Mucosa of stomach (tissue), 1 donor: Measurements from ENCODE around the gene C19orf85.
"Not testable (repeated sequence)": the region's sequence is repeated elsewhere in the genome, so short reads cannot be mapped to it uniquely, and the experiment has no call there.

Experiments used
- H3K27me3 ChIP-seq: one replicate; pipeline ENCODE4 v1.7.0; 2013; ENCODE audit warnings: mild to moderate bottlenecking, low read length; ENCODE audit not compliant: control insufficient read depth, insufficient read depth
- H3K36me3 ChIP-seq: one replicate; pipeline ENCODE4 v1.7.0; 2013; ENCODE audit warnings: low read length; ENCODE audit not compliant: control insufficient read depth, insufficient read depth
- H3K4me1 ChIP-seq: one replicate; pipeline ENCODE4 v1.7.0; 2013; ENCODE audit warnings: mild to moderate bottlenecking, low read length; ENCODE audit not compliant: control insufficient read depth, insufficient read depth
- H3K4me3 ChIP-seq: one replicate; pipeline ENCODE4 v1.7.0; 2013; ENCODE audit warnings: low read length
- H3K9ac ChIP-seq: one replicate; pipeline ENCODE4 v1.7.0; 2013; ENCODE audit warnings: mild to moderate bottlenecking, low read length, moderate library complexity
- H3K9me3 ChIP-seq: one replicate; pipeline ENCODE4 v1.7.0; 2013; ENCODE audit warnings: mild to moderate bottlenecking, low read length, moderate library complexity; ENCODE audit not compliant: control insufficient read depth
- donor health status: Pancreatic carcinoma.

C19orf85 gene

DNA sequence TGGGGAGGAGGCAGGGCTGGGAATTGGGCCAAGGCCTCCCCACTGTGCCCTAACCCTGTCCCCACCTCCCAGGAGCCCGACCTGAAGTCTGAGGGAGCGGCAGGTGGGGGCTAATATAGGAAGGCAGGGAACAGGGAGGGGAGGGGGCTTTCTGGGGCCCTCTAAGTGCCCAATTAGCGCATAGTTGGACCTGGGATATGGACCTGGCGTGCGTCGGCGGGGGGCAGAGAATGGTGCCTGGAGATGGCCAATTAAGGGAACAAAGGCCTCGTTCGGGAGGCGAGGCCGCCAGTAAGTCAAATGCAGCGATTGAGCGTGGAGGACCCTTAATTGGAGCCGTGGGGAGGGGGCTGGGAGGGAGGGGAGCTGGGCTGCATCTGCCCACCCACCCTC is at the start of gene C19orf85:
Gene C19orf85 (minus strand): TSS at position 90 of the 393 bp plus-strand sequence. CDS start 197 bp downstream, outside the sequence.
- no peaks in the 10 kb centered on the region for H3K36me3 ChIP-seq
- no peaks in the 10 kb centered on the region for H3K9me3 ChIP-seq
- peaks cover 32% of the 10 kb centered on the region for H3K4me1 ChIP-seq
- H3K9ac ChIP-seq, result no peak within 1 kb of the TSS
- H3K27me3 ChIP-seq, result peaks cover 4% of the 10 kb centered on the region
- H3K4me3 ChIP-seq, result no peak within 1 kb of the TSS

DNA sequence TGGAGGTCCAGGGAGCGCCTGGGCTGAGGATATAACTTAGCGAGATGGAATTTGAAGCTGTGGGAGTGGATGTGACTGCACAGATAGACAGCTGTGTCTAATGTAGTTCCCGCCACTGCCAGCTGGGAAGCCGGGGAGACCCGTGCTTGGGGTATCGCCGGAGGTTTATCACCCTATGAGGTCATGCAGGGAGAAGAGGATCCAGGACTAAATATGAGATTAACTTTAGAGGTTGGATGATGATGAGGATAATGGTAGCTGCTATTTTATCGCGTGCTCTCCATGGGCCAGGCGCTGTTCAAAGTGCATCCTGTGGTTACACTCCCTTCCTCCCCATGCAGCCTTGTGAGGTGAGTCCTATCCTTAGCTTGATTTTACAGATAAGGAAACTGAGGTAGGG is 43.6 kb upstream of the C19orf85 start:
- Histone ChIP-seq H3K4me3 (no peak overlapping the region), H3K9ac (no peak overlapping the region), H3K27me3 (peaks cover 4% of the 10 kb centered on the region)

DNA sequence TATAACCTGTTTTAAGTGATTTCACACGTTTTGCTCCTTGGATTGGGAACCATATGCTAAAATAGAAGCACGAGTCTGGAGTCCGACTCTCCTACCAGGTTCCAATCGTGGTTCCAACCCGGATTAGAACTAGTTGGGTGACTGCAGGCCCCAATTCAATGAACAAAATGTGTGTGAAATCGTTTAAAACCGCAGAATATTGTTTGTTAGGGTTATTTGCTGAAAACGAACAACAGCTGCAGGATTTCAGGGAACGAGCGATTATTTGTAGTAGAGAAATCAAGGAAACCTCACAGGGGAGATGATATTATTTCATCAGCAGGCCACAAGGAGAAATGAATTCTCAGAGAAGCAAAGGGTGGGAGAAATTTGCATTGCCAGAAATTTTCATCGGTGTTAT is 40.4 kb upstream of the C19orf85 start:
- H3K4me1 ChIP-seq, result peaks cover 3% of the 10 kb centered on the region
- H3K9ac ChIP-seq, result no peak overlapping the region
- no peak overlapping the region for H3K4me3 ChIP-seq
- peaks cover 4% of the 10 kb centered on the region for H3K27me3 ChIP-seq
- no peaks in the 10 kb centered on the region for H3K36me3 ChIP-seq
- H3K9me3 ChIP-seq, result no peaks in the 10 kb centered on the region

More for the DNA sequence above, 43.6 kb upstream of the C19orf85 start:
- no peaks in the 10 kb centered on the region for H3K9me3 ChIP-seq
- H3K4me1 ChIP-seq, result peaks cover 3% of the 10 kb centered on the region
- H3K36me3 ChIP-seq, result no peaks in the 10 kb centered on the region

DNA sequence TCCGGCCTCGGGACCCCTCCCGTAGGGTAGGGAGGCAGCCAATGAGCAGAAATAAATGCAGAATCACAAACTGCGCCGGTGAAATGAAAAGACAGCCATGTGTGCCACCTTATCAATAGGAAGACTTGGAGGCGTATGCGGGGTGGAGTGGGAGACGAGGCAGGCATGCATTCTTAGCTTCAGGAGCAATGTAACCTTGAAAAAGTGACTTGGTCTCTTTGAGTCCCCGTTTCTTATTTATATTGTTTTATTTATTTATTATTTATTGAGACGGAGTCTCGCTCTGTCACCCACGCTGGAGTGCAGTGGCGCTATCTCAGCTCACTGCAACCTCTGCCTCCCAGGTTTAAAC is 39.7 kb upstream of the C19orf85 start:
- peaks cover 4% of the 10 kb centered on the region for H3K27me3 ChIP-seq
- no peak overlapping the region for H3K9ac ChIP-seq
- H3K4me1 ChIP-seq, result peaks cover 3% of the 10 kb centered on the region
- H3K4me3 ChIP-seq, result no peak overlapping the region
- H3K36me3 ChIP-seq, result no peaks in the 10 kb centered on the region
- no peaks in the 10 kb centered on the region for H3K9me3 ChIP-seq

DNA sequence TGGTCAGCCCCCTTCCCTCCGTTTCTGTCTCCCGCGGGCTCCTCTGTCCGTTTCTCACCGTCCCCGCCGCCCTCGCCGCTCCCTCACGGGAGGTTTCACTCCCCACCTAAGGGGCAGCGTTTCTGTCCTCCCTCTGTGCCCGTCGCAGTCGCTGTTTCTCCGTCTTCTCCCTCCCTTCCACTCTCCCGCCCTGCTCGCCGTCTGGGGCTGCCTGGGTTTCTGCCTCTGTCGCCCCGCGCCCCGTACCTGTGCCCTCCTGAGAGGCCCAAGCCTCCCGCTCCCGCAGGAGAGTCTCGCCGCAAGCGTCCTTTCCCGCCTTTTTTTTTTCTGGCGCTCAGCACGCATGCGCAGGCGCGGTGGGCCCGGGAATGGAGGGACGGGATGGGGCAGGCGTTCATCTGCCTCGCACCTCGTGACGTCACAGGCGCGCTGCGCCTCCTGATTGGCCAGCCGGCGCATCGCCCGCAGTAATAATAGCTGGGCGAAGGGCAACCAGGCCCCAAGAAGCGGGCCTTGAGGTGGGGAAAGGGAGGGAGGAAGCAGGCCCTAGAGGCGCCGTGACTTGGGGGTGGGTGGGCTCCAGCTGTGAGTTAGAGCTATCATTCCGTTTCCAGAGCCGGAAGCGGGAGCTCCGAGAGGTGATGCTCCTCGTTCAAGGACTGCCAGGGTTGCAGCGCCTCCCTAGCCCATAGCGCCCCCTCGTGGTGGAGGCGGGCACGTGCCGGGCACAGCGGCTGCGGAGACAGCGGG is 39.1 kb upstream of the C19orf85 start:
- Histone ChIP-seq H3K4me3 (no peak overlapping the region), H3K9ac (no peak overlapping the region), H3K4me1 (peaks cover 3% of the 10 kb centered on the region), H3K36me3 (no peaks in the 10 kb centered on the region), H3K27me3 (peaks cover 4% of the 10 kb centered on the region), H3K9me3 (no peaks in the 10 kb centered on the region)

DNA sequence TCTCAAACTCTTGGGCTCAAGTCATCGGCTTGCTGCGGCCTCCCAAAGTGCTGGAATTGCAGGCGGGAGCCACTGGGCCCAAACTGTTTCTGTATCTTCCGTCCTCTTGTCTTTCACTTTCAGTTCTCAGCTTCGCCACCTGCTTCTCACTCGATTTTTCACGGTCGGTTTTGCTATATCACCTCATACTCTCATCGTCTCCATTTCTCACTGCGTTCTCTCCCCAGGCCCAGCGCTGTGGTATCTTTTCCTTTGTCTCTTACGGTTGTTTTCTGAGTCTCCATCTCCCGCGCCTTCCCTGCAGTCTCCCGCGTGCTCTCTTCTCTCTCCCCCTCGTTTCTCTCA is 38.6 kb upstream of the C19orf85 start:
- no peak overlapping the region for H3K4me3 ChIP-seq
- H3K9ac ChIP-seq, result no peak overlapping the region
- H3K4me1 ChIP-seq, result peaks cover 3% of the 10 kb centered on the region

DNA sequence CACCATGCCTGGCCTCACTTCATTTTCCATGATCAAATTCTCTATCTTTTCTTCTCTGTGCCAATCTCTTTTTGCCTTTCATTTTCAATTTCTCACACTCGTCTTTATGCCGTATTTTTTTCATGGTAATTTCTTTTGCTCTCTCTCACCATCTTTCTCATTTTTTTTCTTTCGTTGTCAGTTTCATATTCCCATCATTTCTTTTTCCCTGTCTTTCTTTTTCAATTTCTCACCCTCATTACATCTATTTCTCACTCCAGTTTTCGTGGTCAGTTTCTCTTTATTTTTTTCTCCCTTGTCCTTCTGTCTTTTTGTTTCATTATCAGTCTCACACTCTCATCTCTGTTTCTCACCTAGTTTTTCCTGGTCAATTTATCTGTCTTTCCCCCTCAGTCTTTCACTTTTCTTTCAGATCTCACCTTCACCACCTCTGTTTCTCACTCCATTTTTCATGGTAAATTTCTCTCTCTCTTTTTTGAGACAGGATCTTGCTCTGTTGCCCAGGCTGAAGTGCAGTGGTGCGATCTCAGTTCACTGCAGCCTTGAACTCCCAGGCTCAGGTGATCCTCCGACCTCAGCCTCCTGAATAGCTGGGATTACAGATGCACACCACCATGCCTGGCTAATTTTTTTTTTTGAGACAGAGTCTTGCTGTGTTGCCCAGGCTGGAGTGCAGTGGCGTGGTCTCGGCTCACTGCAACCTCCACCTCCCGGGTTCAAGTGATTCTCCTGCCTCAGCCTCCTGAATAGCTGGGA is 37.8 kb upstream of the C19orf85 start:
- H3K9me3 ChIP-seq, result no peaks in the 10 kb centered on the region
- no peak overlapping the region for H3K4me3 ChIP-seq
- H3K4me1 ChIP-seq, result peaks cover 3% of the 10 kb centered on the region
- no peaks in the 10 kb centered on the region for H3K27me3 ChIP-seq
- no peak overlapping the region for H3K9ac ChIP-seq
- H3K36me3 ChIP-seq, result no peaks in the 10 kb centered on the region

More for the DNA sequence above, 38.6 kb upstream of the C19orf85 start:
- Histone ChIP-seq H3K36me3 (no peaks in the 10 kb centered on the region), H3K27me3 (peaks cover 3% of the 10 kb centered on the region), H3K9me3 (no peaks in the 10 kb centered on the region)

DNA sequence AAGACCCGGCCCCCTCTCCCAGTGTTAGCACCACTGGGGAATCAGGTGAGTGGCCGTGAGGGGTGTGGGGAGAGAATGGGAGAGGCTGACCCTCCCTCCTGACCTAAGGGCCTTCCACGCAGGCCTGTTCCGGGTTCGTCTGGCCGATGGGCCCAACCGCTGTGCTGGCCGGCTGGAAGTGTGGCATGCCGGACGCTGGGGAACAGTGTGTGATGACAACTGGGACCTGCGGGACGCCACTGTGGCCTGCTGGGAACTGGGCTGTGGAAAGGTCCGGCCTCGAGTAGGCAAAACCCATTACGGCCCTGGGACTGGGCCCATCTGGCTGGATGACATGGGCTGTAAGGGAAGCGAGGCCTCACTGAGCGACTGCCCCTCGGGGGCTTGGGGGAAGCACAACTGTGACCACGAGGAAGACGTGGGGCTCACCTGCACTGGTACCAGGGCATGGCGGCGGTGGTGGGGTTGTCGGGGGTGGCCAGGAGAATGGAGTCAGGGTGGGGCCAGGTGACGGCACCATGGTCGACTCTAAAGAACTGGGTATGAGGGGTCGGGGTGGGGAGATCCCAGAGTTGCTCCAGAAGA is 35.9 kb upstream of the C19orf85 start:
- Histone ChIP-seq H3K4me1 (peaks cover 3% of the 10 kb centered on the region), H3K9ac (no peak overlapping the region), H3K27me3 (no peaks in the 10 kb centered on the region), H3K9me3 (no peaks in the 10 kb centered on the region), H3K4me3 (no peak overlapping the region), H3K36me3 (no peaks in the 10 kb centered on the region)

DNA sequence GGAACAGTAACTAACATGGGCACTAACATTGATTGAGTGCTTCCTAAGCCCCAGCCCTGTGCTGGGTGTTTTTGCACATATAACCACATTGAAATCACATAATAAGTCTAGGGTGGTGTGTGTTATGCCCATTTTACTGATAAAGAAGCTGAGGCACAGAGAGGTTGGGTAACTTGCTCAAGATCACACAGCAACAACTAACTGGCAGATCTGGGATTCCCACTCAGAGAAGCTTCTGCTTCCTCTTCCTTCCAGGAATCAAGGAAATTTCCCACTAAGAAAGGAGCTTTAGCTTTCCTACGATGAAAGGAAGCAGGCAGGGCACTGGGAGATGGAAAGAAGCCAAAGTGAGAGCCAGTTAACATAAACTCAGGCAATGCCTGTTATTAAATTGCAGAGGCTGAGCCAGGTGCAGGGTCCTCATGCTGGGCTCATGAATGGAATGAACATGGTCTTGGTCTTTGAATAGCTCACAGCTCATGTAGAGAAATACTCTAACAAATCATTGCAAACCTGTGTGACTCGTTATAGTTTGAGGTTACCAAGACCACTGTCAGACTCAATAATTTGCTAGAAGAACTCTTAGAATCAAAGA is 33.8 kb upstream of the C19orf85 start:
- Histone ChIP-seq H3K27me3 (no peaks in the 10 kb centered on the region), H3K9me3 (no peaks in the 10 kb centered on the region), H3K4me3 (no peak overlapping the region), H3K36me3 (no peaks in the 10 kb centered on the region), H3K9ac (no peak overlapping the region), H3K4me1 (no peaks in the 10 kb centered on the region)

DNA sequence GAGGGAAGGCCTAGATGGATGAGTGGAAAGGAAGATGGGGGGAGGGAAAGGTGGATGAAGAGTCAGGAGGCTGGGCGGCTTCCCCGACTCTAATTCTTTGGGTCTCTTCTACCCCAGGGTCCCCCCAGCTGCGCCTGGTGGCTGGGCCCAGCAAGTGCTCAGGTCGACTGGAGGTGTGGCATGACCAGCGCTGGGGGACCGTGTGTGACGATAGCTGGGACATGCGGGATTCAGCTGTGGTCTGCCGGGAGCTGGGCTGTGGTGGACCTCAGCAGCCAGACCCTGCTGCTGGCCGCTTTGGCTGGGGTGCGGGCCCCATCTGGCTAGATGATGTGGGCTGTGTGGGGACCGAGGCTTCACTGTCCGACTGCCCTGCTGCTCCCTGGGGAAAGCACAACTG is 33.2 kb upstream of the C19orf85 start:
- no peak overlapping the region for H3K9ac ChIP-seq
- H3K27me3 ChIP-seq, result peaks cover 5% of the 10 kb centered on the region
- H3K4me3 ChIP-seq, result no peak overlapping the region
- H3K9me3 ChIP-seq, result no peaks in the 10 kb centered on the region
- no peaks in the 10 kb centered on the region for H3K4me1 ChIP-seq
- no peaks in the 10 kb centered on the region for H3K36me3 ChIP-seq

DNA sequence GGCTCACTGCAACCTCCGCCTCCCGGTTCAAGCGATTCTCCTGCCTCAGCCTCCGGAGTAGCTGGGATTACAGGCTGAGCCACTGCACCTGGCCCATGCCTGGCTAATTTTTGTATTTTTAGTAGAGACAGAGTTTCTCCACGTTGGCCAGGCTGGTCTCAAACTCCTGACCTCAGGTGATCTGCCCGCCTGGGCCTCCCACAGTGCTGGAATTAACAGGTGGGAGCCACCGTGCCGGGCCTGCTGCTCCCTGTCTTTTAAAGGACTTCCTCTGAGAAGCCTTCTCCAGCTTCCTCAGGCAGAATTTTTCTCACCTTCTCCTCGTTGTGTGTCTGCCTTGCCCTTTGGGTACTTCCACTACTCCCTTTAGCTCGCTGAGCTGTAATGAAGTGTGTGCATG is 32.3 kb upstream of the C19orf85 start:
- H3K4me3 ChIP-seq, H3K27me3 ChIP-seq, H3K9ac ChIP-seq, H3K9me3 ChIP-seq, H3K36me3 ChIP-seq, H3K4me1 ChIP-seq: not testable (repeated sequence)
